Activated T-helper 9 cell treated with anti-CD3 and anti-CD28 coated beads, Interleukin-2, amount 50 U/mL, for 16 hours (primary cell): Measurements from ENCODE around the gene ABCA1.
"Not testable (repeated sequence)": the region's sequence is repeated elsewhere in the genome, so short reads cannot be mapped to it uniquely, and the experiment has no call there.

Source experiments
- DNase-seq: peaks from one replicate; pipeline ENCODE4 v3.0.0-alpha.2; 2020; ENCODE audit warnings: low read depth

ABCA1 gene

DNA sequence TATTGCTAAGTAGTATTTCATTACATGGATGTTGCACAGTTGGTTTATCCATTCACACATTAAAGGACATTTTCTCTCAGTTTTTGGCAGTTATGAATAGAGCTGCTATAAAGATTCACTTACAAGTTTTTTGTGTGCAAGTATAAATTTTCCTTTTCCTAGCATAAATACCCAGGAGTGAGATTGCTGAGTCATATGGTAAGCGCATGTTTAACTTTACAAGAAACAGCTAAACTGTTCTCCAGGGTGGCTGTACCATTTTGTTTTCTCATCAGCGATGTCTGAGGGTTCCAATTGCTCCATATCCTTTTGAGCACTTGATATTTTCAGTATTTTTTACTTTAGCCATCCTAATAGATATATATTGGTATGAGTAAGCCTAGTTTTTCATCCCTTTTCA, 16.4 kb upstream of the ABCA1 start:
- DNase-seq: no peak

DNA sequence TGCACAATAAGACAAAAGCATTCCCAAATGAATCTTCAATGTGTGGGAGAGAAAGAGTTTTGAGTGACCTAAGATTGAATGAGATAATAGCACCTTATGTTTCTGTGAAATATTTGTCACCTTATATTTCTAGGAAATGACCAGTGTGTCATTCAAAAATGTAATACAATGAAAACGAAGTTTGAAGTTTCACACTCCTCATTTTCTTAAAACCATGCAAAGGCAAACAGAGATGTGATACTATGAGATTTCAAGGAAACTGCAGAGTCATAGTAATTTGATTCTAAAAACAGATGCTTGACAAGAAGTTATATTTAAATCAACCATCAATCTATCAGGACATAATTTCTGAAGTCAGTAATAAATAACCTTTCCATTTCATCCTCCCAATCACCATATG, 13.6 kb upstream of the ABCA1 start:
- DNase-seq: no peak

- no peak for DNase-seq
These were observed 8.3 kb upstream of the ABCA1 start for GRCh38 chr9:104936291-104936690.

GRCh38 chr9:104935501-104935810, 7.5 kb upstream of the ABCA1 start:
- DNase-seq: not testable (repeated sequence)

GRCh38 chr9:104934691-104935500, 6.9 kb upstream of the ABCA1 start:
- DNase-seq: no peak

GRCh38 chr9:104933091-104933490, 5.1 kb upstream of the ABCA1 start:
- DNase-seq: not testable (repeated sequence)

DNA sequence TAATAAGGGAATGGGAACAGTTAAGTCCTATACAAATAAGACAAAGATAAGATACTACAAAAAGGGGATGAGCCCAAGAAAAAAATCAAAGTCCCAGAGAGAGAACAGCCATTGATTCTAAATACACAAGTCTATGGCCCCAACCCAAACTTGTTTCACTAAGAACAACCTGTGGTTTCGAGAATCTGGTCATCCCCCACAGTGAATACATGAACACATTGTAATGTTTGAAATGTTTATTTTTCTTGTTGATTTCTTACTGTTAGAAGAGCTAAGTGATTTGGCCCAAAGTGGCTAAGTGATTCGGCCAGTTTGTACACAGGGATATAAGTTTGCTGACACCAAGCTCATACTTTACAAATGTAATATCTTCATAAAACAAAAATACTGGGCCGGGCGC, 3.3 kb upstream of the ABCA1 start:
- no peak for DNase-seq

DNA sequence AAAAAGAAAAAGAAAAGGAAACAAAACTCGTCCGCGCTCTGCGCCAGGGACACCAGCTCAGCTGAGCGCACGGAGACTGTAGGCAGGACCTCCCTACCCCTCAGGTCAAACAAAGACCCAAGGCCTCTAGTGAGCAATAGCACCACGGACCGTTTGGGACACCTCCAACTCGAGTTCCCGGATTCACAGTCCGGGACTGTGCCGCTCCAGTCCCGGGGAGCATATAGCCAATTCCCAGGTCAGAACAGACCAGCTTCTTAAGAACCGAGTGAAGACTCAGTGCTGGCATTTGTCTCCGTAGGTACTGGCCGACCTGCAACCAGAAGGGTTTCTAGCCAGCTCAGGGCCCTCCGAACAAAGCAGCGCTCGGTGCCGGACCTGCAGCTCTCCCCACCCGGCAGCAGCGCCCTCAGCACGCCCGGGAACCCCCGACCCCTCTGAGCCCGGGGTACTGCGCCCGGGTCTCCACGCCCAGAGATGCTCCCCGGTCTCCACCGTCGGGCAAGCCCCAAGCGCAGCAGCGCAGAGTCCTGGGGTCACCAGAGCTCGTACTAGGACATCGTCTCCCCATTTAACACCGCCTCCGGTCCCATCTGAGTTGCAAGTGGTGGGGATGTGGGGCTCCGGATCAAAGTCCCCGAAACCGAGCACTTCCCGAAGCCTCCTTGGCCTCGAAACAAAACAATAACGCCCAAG, 591 bp downstream of the ABCA1 start:
- DNase-seq: no peak

DNA sequence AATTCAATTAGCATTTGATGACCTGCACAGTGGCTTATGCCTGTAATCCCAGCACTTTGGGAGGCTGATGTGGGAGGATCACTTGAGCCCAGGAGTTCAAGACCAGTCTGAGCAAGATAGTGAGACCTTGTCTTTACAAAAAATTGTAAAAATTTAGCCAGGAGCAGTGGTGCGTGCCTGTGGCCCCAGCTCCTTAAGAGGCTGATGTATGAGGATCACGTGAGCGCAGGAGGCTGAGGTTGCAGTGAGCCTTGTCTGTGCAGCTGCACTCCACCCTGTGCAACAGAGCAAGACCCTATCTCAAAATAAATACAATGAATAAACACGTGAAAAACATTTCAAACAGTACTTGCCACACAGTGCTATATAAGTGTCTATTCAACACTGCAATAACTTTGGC, 4.2 kb downstream of the ABCA1 start:
- DNase-seq: no peak

- no peak for DNase-seq
These were observed 4.7 kb downstream of the ABCA1 start for GRCh38 chr9:104923289-104923688.

DNA sequence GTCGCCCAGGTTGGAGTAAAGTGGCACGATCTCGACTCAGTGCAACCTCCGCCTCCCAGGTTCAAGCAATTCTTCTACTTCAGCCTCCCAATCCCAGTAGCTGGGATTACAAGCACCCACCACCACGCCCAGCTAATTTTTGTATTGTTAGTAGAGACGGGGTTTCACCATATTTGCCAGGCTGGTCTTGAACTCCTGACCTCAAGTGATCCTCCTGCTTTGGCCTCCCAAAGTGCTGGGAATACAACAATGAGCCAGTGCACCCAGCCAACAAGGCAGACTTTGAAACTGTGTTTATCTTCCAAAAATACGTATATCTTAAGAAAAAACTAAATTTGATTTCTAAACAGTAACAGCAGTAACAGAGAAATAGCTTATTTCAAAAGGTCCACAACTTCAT, 5.2 kb downstream of the ABCA1 start:
- not testable (repeated sequence) for DNase-seq

DNA sequence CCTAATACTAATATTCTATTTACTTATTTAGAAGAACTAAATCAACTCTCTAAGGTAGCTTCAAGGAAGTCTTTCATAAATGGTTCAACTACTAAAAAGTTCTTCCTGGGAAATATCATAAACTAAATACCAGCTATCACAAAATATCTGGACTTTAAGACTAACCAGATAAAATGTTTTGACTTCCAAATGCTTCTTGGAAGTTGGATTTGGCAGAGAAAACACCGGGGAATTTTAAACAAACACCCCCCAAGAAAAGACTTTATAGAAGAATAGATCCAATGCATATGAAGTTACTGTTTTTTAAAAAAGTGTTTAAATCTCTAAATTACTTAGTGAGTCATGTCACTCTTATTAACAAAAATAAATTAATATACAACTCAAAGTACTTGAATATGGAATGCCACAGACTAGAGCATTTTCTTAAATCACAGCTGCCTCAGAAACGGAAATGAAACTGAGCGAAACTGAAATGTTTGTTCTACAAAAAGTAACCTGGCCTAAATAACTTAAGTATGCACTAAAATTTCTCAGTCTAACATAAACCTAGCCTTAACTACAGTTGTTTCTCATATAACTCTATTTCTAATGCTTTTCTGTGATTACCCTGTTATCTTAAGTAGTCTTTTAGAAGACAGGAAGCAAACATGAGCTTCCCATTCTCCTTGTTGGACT, 6.8 kb downstream of the ABCA1 start:
- no peak for DNase-seq

- no peak for DNase-seq
These were observed 12.2 kb downstream of the ABCA1 start for GRCh38 chr9:104915753-104916152.

DNA sequence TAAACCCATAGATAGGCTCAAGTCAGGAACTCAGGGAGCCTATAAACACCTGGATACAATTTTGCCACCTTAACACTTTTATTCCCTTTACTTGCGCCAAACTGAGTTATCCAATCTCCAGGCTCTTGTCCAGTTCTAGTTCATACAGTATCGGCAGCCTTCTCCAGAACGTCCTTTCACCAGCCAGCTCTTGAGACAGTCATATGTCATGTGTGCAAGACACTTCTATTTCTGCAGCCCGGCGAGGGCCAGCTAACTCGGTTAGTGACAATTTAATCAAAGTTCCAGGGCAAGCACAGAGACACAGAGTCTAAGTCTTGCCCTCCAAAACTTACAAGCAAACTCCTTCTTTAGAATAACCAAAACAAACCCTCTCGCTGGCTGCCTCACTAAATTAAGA, 12.9 kb downstream of the ABCA1 start:
- no peak for DNase-seq

- DNase-seq: no peak
These were observed 13.5 kb downstream of the ABCA1 start for GRCh38 chr9:104914466-104914865.

DNA sequence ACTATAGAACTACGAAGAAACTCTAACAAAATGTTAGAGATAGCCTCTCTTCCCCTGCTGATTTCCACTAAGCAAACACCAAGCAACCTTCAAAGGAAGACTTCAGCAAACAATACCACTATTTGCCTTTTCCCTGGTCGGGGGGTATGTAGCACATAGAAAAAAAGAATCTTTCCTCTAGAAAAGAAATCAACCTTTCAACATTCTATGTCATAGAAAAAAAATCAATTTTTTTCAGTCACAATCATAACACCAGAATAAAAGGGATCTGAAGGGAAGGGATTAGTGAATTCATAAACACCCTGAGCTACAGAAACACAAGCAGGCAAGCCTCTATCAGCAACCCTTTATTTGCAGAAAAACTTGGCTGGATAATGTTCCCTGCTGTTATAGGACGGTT, 15.3 kb downstream of the ABCA1 start:
- DNase-seq: no peak

GRCh38 chr9:104911032-104911607, 16.8 kb downstream of the ABCA1 start:
- DNase-seq: no peak

GRCh38 chr9:104907278-104907951, 20.5 kb downstream of the ABCA1 start:
- DNase-seq: no peak

DNA sequence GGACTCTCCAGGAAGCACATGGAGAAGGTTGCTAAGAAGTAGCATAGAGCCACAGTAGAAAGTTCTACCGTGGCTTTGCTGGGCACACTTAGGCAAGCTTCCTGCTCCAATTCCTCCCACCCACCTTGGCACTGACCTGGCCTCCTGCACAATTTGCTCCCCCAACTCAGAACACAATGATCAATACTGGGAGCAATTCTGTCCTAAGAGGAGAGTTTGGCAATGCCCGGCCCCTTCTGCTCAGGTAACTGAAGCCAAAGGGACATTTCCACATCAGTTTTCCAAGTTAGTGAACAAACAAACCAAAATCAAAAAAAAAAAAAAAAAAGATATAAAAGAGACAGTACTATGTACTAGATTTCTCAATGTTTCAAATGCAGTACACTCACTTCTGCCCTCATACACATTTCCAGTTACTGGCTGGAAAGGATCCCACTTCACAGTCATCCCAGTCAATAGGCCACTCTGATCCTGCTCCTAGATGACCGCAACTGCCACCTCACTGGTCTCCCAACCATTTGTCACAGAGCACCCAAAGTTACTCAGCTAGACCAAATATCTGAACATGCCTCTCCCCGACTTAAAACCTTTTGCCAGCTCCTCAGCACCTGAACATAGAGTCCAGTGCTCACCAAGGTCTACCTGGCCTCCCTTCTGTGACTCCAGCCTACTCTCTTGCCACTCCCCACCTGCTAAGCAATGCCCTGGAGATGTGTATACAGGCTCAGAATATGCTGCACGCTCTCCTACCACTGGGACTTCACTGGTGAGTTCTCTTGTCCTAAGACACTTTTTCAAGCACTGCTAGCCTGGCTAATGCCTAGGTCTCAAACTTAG, 21.3 kb downstream of the ABCA1 start:
- no peak for DNase-seq

GRCh38 chr9:104905931-104906330, 22.0 kb downstream of the ABCA1 start:
- DNase-seq: no peak

DNA sequence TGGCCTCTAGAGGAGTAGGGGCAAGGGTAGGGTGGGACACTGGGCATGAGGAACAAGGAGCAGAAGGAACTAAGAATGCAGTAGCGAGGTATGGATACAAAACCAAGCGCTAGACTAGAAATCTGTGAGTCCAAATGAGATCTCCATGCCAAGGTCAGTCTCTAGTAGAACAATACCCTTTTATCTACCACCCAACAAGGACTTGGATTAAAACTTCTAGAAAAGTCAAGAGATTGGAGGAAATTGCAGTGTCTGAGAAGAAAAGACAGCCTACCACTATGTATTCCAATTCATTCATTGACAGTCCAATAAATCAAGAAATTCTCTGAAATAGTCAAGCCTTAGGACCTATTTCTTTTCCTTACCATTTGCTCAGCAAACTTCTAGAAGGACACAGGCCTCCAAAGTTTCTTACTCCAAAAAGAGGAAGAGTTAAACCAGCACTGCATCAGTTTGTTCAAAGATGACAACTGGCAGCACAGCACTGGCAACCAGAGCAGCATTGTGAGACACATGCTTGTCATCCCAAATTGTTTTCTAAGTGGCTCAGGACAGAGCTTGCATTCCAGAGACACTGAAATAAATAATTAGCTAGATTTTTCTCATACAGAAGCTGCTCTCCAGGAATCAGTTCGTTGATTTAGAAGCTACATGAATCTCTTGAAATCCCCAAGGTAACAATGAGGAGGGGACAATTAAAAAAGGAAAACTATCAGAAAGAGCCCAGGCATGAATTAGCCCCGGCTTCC, 22.6 kb downstream of the ABCA1 start:
- DNase-seq: no peak
